NCI-H446 (cell line): ENCODE data around the gene MAPK4.
A peak's percentile ranks its signal among the peaks of the same experiment; 100 is the strongest.

Experiments used
- DNase-seq, 2 experiments: peaks; one replicate each; lab custom pipeline; 2025; lab: John Stamatoyannopoulos, UW

The MAPK4 gene

GRCh38 chr18:50721006-50721405 lies 161.1 kb downstream of the MAPK4 start:
- DNase-seq = no peak

- peak in 1 of 2 experiments; percentile 60 for DNase-seq
Observed at GRCh38 chr18:50721451-50722120, 161.7 kb downstream of the MAPK4 start.

- no peak for DNase-seq
Observed at GRCh38 chr18:50722311-50722710, 162.4 kb downstream of the MAPK4 start.

GRCh38 chr18:50724751-50725151 lies 164.9 kb downstream of the MAPK4 start:
- DNase-seq = no peak

- DNase-seq = peak; percentile 47 to 83
Observed at GRCh38 chr18:50726960-50727589, 167.2 kb downstream of the MAPK4 start.

GRCh38 chr18:50727721-50728471 lies 168.0 kb downstream of the MAPK4 start:
- peak; percentile 33 to 71 for DNase-seq

GRCh38 chr18:50729376-50729775 lies 169.5 kb downstream of the MAPK4 start:
- DNase-seq = no peak

GRCh38 chr18:50729986-50730385 lies 170.1 kb downstream of the MAPK4 start:
- no peak for DNase-seq

- DNase-seq = no peak
Observed at GRCh38 chr18:50734342-50734741, 174.5 kb downstream of the MAPK4 start.

GRCh38 chr18:50734886-50735285 lies 175.0 kb downstream of the MAPK4 start:
- no peak for DNase-seq

GRCh38 chr18:50737127-50737526 lies 177.2 kb downstream of the MAPK4 start:
- DNase-seq = no peak

- no peak for DNase-seq
Observed at GRCh38 chr18:50738098-50738757, 178.3 kb downstream of the MAPK4 start.

- DNase-seq = no peak
Observed at GRCh38 chr18:50742952-50743351, 183.1 kb downstream of the MAPK4 start.

- no peak for DNase-seq
Observed at GRCh38 chr18:50744253-50744652, 184.4 kb downstream of the MAPK4 start.

- no peak for DNase-seq
Observed at GRCh38 chr18:50745945-50746344, 186.1 kb downstream of the MAPK4 start.

GRCh38 chr18:50747849-50748242 lies 188.0 kb downstream of the MAPK4 start:
- no peak for DNase-seq

- DNase-seq = no peak
Observed at GRCh38 chr18:50748243-50749229, 188.6 kb downstream of the MAPK4 start.

GRCh38 chr18:50749421-50749820 lies 189.5 kb downstream of the MAPK4 start:
- DNase-seq = no peak

GRCh38 chr18:50749945-50750344 lies 190.1 kb downstream of the MAPK4 start:
- DNase-seq = no peak

GRCh38 chr18:50750546-50750945 lies 190.7 kb downstream of the MAPK4 start:
- DNase-seq = no peak

- no peak for DNase-seq
Observed at GRCh38 chr18:50751490-50751889, 191.6 kb downstream of the MAPK4 start.
